Retina (tissue), 1 donor: Measurements from ENCODE around the gene MMP21.

Source experiments
- DNase-seq: peaks from one replicate; pipeline ENCODE4 v3.0.0-alpha.2; 2016

MMP21 gene

DNA sequence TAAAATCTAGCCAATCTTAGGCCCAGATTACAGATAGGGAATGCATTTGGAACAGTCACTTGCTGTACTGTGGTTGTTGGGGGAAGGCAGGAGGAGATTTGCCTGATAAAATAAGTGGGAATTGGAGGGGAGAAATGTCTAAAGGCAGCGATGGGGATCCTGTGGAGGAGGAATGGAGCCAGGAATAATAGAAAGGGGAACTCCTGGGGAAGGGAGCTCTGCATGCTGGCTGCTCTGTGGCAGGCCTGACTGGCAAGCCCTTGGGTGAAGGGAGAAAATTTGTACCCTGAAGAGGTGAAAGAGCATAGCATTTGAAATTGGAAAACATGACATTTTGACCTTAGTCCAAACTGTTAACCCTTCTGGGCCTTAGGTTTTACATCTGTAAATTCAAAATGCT lies 13.7 kb downstream of the MMP21 start:
- DNase-seq, result no peak

DNA sequence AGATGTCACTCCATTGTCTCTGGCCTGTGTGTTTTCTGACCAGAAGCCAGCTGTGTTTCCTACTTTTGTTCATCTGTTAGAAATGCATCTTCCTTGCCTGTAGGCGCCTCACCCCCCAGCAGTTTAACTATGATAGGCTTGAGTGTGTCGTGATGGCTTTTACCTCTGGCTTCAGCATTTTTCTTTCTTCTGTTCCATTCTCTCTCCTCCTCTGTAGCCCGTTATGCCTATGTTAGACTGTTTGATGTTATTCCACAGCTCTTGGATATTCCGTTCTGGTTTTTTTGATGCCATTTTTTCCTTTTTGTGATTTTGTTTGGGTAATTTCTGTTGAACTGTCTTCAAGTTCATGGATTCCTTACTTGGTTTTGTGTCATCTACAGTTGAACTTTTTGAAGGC lies 17.9 kb downstream of the MMP21 start:
- no peak for DNase-seq

- DNase-seq, result no peak
Observed at GRCh38 chr10:125756853-125757487, 18.7 kb downstream of the MMP21 start.

DNA sequence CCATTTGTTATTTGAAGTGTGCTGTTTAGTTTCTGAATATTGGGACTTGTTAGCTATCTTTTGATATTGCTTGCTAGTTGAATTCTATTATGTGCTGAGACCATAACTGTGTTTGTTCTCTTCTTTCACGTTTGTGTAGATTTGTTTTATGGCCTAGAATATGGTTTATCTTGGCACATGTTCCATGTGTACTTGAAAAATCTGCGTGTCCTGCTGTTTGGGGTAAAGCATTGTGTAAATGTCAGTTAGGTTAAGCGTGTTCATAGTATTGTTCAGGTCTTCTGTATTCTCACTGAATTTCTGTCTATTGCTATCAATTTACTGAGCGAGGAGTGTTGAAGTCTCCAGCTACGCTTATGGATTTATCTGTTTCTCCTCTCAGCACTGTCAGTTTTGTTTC lies 19.4 kb downstream of the MMP21 start:
- no peak for DNase-seq

DNA sequence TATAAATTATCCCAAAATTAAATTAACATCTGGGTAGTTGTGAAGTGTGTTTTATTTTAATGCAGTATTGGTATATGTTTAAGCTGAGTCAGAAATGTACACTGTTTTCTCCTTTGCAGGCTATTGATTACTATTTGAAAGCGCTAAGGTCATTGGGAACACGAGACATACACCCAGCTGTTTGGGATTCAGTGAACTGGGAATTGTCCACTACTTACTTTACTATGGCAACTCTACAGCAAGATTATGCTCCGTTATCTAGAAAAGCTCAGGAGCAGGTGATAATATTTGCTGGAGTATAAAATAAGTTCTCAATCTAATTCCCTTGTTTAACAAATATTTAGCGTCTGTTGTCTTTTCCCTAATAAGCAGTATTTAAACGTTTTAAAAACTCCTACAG lies 28.2 kb downstream of the MMP21 start:
- DNase-seq, result no peak

DNA sequence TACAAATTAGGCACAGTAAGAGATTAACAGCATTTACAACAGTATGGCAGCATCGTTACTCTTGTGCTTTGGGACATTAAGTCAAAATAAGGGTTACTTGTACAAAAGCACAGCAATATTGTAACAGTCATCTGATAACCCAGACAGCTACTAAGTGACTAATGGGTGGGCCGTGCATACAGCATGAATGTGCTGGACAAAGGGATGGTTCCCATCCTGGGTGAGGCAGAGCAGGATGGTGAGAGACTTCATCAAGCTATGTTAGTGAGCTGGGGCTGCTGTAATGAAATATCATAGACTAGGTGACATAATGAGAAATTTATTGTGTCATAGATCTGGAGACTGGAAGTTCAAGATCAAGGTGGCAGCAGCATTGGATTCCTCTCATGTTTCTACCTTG lies 30.7 kb downstream of the MMP21 start:
- DNase-seq, result no peak

DNA sequence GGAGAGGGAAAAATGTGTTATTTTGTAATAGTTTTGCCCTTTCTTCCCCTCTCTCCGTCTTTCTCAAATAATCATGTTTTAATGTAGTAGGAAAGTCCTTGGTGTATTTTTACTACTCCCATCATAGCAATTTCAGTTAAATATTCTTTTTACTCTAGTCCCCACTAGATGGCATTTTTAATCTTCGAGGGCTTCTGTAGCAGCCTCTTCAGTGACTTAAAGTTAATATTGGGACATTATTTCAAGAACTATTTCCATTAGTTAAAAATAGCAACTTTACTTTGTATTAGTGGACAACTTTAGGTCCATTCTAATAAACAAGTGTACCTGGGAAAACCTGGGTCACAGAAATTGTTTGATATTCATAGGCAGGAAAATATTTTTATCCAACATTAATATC lies 33.2 kb downstream of the MMP21 start:
- DNase-seq, result no peak

- no peak for DNase-seq
Observed at GRCh38 chr10:125739994-125740679, 35.5 kb downstream of the MMP21 start.

DNA sequence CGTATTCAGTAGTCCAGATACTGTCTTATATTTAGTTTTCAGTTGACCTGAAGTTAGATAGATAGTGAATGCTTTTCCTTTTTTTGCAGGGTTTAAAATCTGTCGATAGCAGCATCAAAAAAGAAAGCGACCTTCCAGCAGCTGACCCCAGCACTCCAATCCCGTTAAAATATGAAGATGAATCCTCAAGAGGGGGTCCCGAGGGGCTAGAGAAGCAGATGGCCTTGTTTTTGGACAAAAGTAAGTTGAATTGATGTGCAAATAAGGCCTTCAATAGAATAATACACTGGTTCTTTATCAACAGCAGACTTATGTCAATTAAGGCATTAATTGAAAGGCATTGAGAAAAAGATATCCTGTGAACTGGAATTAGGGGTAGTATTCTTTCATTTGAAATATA lies 37.4 kb downstream of the MMP21 start:
- no peak for DNase-seq

DNA sequence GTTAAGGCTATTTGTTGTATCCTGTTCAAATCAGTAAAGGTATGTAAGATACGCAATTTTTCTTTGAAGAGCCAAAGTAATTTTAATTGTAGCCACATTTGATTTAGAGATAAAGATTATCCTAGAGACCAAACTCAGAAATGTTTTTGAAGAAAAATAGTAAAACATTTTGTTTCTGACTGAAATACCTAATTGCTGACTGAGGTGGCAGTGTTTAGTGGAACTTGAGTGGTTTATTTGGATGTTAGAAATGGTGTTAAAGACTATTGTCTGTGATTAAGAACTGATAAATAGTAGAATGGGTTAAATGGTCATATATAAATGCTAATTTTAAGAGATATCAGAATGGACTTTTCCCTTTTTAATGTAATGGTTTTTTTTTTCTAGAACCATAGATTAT lies 40.8 kb downstream of the MMP21 start:
- DNase-seq, result no peak

GRCh38 chr10:125734148-125734547 lies 41.5 kb downstream of the MMP21 start:
- DNase-seq, result no peak

DNA sequence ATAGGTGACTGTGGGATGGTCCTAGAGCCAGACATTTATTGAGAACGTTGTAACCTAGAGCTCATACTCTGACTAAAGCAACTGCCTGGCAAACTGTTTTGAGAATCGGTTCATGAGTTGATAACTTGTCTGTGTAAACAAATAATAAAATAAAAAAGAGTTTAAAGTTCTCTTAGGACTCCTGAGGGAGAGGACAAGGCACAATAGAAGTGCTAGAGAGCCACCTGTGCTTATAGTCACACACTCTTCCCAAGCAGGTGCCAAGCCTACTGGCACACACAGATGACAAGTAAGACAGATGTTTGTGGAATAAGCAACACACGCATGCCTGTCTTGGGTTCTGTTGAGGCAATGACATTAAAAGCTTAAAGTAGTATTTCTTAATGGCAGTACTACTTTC lies 48.2 kb downstream of the MMP21 start:
- DNase-seq, result no peak

GRCh38 chr10:125726914-125727313 lies 48.7 kb downstream of the MMP21 start:
- no peak for DNase-seq

DNA sequence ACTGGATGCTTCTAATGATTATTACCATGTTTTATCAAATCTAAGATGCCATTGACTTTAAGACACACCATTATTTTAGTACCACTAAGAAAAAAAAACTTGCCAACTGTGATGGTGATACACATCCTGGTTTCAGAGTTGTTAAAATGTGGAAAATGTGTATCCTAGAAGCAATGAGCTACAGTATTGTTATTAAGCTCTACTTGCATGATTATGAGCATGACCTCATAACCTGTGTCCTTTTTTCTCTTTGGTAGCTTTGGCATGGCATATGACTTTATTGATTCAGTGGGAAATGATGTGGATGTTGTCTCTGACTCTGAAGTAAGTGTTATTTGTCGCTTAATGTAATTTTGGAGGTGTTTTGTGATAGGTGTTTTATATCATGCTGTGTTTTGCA lies 52.8 kb downstream of the MMP21 start:
- DNase-seq, result no peak

DNA sequence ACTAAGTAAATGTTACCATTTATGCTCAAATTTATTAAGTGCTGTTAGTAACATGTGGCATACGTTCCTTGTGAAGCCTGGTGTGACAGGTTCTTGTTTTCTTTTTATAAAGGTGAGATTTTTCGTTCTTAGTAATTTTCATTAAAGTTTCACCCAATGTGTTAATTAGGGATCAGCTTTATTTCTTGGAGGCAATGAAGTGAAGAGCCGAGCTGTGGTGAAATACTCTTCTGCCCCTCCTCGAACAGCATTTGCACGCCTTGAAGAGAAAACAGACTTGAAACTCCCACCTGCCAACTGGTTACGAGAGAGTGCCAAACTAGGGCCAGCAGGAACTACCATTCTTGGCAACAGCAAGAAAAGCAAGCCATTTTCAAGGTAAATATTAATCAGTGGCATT lies 54.6 kb downstream of the MMP21 start:
- DNase-seq, result no peak

DNA sequence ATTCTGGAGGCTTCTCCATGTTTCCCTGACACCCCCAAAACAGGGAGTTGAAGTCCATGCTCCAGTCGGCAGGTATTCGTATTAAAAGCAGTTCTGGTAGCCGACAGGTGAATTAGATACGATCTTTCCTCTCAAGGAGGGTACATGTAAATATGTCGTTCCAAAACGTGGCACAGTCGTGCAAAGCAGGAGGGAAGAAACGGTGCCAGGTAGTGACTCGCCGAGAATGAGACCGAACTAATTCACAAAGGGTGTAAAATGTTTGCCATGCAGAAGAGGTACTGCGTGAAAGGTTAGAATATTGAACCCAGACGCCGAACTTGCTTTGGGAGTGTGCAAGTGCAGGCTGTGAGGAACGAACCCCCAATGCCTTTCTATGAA lies 55.6 kb downstream of the MMP21 start:
- DNase-seq, result no peak

DNA sequence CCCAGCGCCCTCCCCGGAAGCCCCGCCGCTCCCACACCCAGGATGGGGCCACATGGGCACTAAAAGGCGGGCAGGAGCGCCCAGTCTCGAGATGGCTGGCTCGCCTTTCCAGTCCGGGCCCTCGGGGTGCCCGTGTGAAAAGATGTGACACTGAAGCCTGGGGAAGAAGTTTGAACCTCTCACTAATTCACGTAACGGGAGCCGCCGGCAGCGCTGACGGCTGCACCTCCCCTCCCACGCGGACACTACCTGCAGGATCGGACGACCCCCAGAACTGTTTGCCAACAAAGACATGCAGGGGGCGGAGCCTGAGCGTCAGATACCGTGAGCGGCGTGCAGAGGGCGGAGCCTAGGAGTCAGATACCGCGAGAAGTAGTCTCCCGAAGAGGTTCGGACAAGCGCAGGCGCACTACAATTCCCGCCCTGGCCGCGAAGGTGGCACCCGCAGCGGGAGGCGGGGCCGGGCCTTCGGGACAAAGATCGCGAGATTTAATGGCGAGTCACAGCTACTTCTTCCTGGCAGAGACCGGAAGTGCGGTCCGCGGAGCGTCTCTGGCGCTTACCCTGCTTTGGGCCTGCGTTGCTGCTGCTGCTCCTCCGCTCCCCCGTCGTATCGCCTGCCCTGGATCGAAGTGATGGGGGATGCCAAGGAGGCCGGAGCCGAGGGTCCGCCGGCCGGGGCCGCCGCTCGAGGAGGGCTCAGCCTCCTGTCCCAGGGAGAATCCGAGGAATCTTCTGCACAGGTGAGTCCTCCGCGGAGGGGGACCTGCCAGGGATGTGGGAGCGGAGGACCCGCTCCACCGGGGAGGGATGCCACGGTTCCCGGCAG lies 56.2 kb downstream of the MMP21 start, which contains the start of gene EDRF1:
Gene EDRF1, plus strand, starts transcription at position 537 of the 829 bp plus-strand sequence. Its CDS starts 99 bp downstream, at position 636.
- DNase-seq, result peak; percentile 98
